HG03196 (cell line): Measurements from ENCODE around the gene SFXN5.

Source experiments
- ATAC-seq: cut with Tn5 transposase; IDR thresholded peaks from one replicate; pipeline ENCODE4 v1.9.1; 2021; ENCODE audit not compliant: unreplicated experiment

Gene SFXN5

GRCh38 chr2:72927619-72928550 lies 143.6 kb downstream of the SFXN5 start:
- no peak for ATAC-seq

DNA sequence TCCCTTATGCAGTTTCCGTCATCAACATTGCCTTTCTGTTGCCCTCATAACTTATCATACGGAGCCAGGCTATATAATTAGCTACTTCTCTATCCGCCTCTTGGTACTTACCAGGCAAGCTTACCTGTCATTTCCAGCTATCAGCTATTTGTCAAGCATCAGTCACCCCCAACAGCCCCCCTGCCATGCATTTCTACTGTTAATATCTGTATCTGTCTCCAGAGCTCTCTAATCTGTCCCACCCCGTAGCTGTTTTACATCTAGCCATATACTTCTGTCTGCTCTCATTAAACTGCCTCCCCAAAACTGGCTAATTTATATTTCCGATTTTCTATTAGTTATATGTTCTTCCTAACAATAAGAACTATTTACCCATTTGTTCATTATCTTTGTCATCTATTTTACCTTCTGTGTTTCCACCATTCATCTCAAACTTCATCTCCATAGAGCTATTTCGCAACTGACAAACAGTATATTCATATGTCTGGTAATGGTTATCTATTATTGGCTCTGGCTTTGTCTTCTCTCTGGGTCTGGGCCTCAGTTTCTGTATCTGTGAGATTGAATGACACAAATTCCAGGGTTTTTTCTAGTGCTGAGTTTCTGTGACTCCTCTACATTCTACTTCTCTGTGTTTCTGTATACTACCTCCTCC lies 144.6 kb downstream of the SFXN5 start:
- no peak for ATAC-seq

- ATAC-seq = no peak
Measured at GRCh38 chr2:72926368-72926767, 145.1 kb downstream of the SFXN5 start.

DNA sequence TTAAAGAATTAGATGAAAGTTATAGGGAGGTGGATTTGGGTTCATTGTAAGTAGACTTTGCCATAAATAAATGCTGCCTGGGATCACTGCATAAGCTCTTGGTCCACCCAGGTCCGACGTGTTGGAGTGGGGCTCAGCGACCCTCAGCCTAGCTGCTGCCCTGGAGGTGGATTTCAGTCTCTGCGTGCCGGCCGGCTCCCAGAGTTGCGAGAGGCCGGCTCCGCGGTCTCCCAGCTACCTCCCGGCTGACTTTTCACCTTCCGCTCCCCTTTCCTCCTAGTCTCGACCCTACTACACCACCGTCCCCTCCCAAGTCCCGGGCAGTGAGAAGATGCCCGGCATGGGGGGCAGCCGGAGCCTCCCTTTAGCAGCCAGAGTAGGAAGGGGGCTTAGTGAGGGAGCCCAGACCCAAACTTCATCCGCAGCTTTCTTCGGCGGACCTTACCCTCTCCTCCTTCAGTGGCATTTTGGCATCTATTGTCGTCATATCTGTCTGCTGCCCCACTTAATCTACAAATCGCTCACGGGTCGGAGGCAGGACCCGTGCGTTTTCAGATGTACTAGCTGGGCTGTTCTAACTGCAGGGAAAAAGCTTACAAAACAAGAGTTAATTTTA lies 146.1 kb downstream of the SFXN5 start:
- no peak for ATAC-seq

DNA sequence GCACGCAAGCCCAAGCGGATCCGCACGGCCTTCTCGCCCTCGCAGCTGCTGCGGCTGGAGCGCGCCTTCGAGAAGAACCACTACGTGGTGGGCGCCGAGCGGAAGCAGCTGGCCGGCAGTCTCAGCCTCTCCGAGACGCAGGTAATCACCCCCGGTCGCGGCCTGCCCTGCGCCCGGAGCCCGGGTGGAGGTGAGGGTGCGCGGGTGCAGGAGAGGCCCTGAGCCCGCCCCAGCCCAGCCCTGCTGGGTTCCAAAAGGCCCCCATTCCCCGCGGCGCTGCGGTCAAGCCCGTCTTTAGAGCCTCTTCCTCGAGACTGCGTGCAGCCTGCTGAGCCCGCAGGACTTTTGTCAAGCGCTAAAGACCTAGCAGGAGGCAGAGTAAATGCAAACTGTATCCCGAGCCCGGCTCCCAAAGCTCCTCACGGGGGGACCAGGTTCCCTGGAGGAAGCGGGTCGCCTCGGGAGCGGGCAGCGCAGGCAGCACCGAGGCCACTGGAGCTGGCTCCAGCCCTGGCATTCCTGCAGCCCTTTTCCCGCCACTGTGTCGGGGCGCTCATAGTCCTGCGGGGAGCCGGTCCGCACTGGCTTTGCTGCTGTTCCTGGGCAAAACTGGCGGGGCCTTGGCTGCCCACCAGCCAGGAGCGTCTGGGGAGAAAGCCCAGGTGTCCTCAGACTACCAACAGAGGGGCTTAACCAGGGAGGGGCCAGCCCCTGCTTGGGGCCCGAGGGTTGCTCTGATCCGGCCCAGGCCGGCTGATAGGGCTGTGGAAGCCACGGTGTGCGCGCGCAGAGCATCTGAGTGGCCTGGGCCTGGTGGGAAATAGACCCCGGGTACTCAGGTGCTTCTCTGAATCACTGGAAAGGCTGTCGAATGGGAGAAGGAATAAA lies 146.9 kb downstream of the SFXN5 start:
- no peak for ATAC-seq

DNA sequence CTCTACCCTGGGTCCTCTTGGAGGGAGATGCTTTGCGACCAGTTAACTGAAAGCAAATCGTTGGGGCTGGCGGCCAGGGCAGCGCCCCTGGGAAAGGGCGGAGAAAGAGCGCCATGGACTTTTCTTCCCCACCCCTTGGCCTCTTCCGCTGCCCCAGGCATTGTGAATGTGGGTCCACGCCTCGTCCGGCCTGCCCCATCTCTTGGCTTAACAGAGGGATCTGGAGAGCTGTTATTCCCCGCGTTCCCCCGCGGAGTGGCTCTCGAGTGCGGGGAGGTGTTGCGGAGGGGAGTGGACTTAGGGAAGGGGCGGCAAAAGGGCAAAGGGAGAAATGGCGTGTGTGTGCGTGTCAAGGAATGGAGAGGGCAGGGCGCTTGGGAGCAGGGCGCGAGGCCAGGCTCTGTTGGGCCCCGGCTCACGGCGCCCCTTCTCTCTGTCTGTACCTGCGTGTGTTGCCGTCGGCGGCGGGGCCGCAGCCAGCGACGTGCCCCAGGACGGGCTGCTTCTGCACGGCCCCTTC lies 147.6 kb downstream of the SFXN5 start:
- no peak for ATAC-seq

GRCh38 chr2:72921853-72922252 lies 149.7 kb downstream of the SFXN5 start:
- ATAC-seq = no peak

GRCh38 chr2:72921088-72921851 lies 150.2 kb downstream of the SFXN5 start:
- no peak for ATAC-seq

- ATAC-seq = no peak
Measured at GRCh38 chr2:72920318-72921087, 151.0 kb downstream of the SFXN5 start.

DNA sequence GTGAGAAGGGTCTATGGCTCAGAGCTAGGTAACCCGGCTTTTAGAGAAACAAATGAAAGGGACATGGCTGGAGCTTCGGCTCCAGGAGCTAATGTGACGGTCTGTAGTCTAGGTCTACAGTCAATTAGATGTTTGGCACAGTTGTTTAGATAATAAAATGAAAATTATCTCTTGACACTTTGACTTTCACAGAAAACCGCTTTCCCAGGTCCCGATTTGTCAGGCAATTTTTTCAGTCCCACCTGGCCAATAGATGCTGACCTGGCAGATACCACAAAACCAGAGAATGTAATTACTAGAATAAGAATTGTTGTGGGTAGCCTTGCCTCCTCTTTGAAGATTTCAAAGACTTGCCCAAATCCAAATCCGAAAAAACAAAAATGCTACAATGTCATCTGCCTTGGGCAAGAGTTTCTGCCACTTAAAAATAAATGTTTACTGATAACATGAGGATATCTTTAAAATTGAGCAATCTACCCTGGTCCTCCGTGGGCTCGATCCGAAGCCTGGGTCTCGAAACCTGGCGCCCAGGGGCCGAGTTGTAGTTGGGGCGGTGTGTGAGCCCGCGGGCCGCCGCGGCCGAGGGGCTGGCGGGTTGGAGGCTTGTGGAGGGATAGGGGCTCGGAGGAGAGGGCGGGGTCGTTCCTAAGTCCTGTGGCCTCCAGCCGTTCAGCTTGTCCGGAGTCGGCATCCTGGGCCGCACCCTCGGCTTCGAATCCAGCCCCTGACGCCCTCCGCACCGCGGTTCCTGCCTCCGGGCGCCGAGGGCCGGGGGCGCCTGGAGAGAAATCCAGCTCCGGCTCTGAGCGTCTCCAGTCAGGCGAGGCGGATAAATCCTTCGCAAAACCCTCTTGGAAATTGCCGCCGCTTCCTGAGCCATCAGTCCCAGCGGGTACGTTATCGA lies 151.8 kb downstream of the SFXN5 start:
- no peak for ATAC-seq

DNA sequence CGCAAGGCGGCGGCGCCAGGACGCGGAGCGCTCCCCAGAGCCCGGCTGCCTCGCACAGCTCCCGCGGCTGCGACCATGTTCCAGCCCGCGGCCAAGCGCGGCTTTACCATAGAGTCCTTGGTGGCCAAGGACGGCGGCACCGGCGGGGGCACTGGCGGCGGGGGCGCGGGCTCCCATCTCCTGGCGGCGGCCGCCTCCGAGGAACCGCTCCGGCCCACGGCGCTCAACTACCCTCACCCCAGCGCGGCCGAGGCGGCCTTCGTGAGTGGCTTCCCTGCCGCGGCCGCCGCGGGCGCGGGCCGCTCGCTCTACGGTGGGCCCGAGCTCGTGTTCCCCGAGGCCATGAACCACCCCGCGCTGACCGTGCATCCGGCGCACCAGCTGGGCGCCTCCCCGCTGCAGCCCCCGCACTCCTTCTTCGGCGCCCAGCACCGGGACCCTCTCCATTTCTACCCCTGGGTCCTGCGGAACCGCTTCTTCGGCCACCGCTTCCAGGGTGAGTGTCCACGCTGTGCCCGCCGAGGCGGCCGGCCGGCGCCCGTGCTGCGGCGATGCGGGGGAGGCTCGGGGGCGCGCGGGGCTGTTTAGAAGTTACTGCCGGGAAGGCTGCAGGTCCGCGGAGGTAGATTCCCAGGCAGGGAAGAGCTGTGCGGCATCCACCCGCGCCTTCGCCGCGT lies 153.5 kb downstream of the SFXN5 start:
- ATAC-seq = no peak

- peak; percentile 41 for ATAC-seq
Measured at GRCh38 chr2:72917138-72917876, 154.2 kb downstream of the SFXN5 start, which contains the start of gene EMX1. TSS of gene EMX1 (plus strand) at chr2:72917519. CDS start at chr2:72917853, 334 bp downstream.

- no peak for ATAC-seq
Measured at GRCh38 chr2:72916743-72917137, 154.8 kb downstream of the SFXN5 start.

DNA sequence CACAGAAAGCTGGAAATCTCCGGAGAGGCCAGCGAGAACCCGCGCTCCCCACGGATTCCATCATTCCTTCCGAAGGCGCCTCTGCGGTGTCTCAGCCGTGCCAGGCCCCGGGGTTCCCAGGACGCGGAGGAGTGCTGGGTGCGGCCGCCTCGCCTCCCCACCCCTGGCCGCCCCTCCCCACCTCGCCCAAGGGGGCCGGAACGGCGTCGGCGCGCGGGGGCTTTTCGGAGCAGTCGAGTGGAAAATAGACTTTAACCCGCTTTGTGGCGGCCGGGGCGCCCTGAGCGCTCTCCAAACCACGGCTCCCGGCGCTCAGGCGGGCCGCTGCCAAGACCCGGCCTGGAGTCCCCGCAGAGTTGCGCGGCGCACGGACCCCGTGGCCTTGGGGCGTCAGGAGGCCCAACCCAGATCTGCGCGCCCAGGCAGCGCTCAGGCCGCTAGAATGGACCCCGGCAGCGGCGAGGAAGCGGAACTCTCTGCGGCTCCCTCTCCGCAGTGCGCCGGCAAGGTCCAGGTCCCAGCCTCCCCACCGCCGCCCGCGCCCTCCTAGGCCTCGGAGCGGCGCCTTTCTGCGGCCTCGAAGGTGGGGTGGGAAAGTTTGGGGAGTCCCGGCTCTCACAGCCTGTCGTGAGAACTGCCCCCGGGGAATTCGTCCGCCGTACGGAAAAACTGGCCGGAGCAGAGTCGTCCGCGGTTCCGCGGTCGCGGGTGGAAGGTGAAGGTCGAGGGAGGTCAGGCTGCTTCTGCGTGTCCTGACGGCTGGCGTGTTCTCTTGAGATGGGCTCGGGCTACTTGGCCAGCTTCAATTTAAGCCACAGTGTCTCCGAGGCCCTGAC lies 155.4 kb downstream of the SFXN5 start:
- peak; percentile 55 for ATAC-seq

GRCh38 chr2:72915320-72915906 lies 156.1 kb downstream of the SFXN5 start:
- ATAC-seq = no peak
